ENCODE measurements around the gene CDKL1.
"Not testable (repeated sequence)": the region's sequence is repeated elsewhere in the genome, so short reads cannot be mapped to it uniquely, and the experiment has no call there.

Gene CDKL1

GRCh38 chr14:50388256-50388931 lies 8.3 kb downstream of the CDKL1 start:
- no peak for DNase-seq (ENCODE audit: extremely low read depth in 1 of 2, low read depth in 1 of 2)

- no peak for DNase-seq (ENCODE audit: extremely low read depth in 1 of 2, low read depth in 1 of 2)
Measured at GRCh38 chr14:50387548-50387947, 9.1 kb downstream of the CDKL1 start.

- no peak for DNase-seq (ENCODE audit: extremely low read depth in 1 of 2, low read depth in 1 of 2)
Measured at GRCh38 chr14:50383618-50384225, 13.0 kb downstream of the CDKL1 start.

- no peak for DNase-seq (ENCODE audit: extremely low read depth in 1 of 2, low read depth in 1 of 2)
Measured at GRCh38 chr14:50381823-50382287, 14.8 kb downstream of the CDKL1 start.

GRCh38 chr14:50381008-50381407 lies 15.7 kb downstream of the CDKL1 start:
- DNase-seq (ENCODE audit: extremely low read depth in 1 of 2, low read depth in 1 of 2) = no peak

- no peak for DNase-seq (ENCODE audit: extremely low read depth in 1 of 2, low read depth in 1 of 2)
Measured at GRCh38 chr14:50380455-50380854, 16.2 kb downstream of the CDKL1 start.

- no peak for DNase-seq (ENCODE audit: extremely low read depth in 1 of 2, low read depth in 1 of 2)
Measured at GRCh38 chr14:50379563-50379962, 17.1 kb downstream of the CDKL1 start.

GRCh38 chr14:50377550-50378085 lies 19.1 kb downstream of the CDKL1 start:
- no peak for DNase-seq (ENCODE audit: extremely low read depth in 1 of 2, low read depth in 1 of 2)

GRCh38 chr14:50375760-50376159 lies 20.9 kb downstream of the CDKL1 start:
- DNase-seq (ENCODE audit: extremely low read depth in 1 of 2, low read depth in 1 of 2) = no peak

GRCh38 chr14:50373959-50374358 lies 22.7 kb downstream of the CDKL1 start:
- no peak for DNase-seq (ENCODE audit: extremely low read depth in 1 of 2, low read depth in 1 of 2)

- DNase-seq (ENCODE audit: extremely low read depth in 1 of 2, low read depth in 1 of 2) = no peak
Measured at GRCh38 chr14:50371546-50371945, 25.1 kb downstream of the CDKL1 start.

GRCh38 chr14:50366589-50366988 lies 30.1 kb downstream of the CDKL1 start:
- DNase-seq (ENCODE audit: extremely low read depth in 1 of 2, low read depth in 1 of 2) = no peak

GRCh38 chr14:50366115-50366514 lies 30.6 kb downstream of the CDKL1 start:
- no peak for DNase-seq (ENCODE audit: extremely low read depth in 1 of 2, low read depth in 1 of 2)

GRCh38 chr14:50365572-50365971 lies 31.1 kb downstream of the CDKL1 start:
- DNase-seq (ENCODE audit: extremely low read depth in 1 of 2, low read depth in 1 of 2) = not testable (repeated sequence)

GRCh38 chr14:50364792-50365191 lies 31.9 kb downstream of the CDKL1 start:
- no peak for DNase-seq (ENCODE audit: extremely low read depth in 1 of 2, low read depth in 1 of 2)

- DNase-seq (ENCODE audit: extremely low read depth in 1 of 2, low read depth in 1 of 2) = no peak
Measured at GRCh38 chr14:50363714-50364111, 33.0 kb downstream of the CDKL1 start.

- DNase-seq (ENCODE audit: extremely low read depth in 1 of 2, low read depth in 1 of 2) = no peak
Measured at GRCh38 chr14:50362764-50363713, 33.6 kb downstream of the CDKL1 start.

GRCh38 chr14:50361473-50362403 lies 34.9 kb downstream of the CDKL1 start:
- DNase-seq (ENCODE audit: extremely low read depth in 1 of 2, low read depth in 1 of 2) = not testable (repeated sequence)

- DNase-seq (ENCODE audit: extremely low read depth in 1 of 2, low read depth in 1 of 2) = no peak
Measured at GRCh38 chr14:50360851-50361250, 35.8 kb downstream of the CDKL1 start.

- DNase-seq (ENCODE audit: extremely low read depth in 1 of 2, low read depth in 1 of 2) = no peak
Measured at GRCh38 chr14:50360093-50360492, 36.6 kb downstream of the CDKL1 start.
